ENCODE results near the gene CDK19. TPM values are rescaled to one million over a fixed set of nuclear protein-coding genes. Genes with fewer than 3 reads are reported as not detected.

CDK19 gene
- total RNA-seq, 1 donor = 15.6 TPM

DNA sequence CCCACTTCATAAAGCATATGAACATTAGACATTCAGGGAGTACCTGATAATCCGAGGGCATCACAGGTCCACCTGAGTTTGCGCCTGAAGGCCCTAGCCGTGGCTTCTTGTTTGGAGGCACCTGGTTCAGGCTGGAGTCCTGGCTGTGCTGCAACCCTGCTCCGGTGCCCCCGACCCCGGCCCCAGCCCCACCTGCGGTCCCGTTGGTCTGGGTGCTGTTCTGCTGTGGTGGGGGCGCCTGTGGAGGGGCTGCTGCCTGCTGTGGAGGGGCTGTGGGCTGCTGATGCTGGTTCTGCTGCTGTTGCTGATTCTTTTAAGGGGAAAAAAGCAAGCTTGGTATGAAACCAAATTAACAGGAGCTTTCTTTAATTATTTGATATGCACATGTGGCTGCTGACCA, 194.2 kb downstream of the CDK19 start:
- H3K79me2 ChIP-seq (ENCODE audit: insufficient read depth, low read length) = no peaks in the 10 kb centered on the region
- DNase-seq (ENCODE audit: insufficient read length, low spot score, missing footprints) = no peak
- no peak overlapping the region for H3K4me3 ChIP-seq (ENCODE audit: insufficient read depth, low read length)
- H3K27me3 ChIP-seq (ENCODE audit: insufficient read depth, low read length) = no peaks in the 10 kb centered on the region
- no peak overlapping the region for H2AFZ ChIP-seq (ENCODE audit: low read length)
- H3K9me3 ChIP-seq (ENCODE audit: low read depth, low read length) = no peaks in the 10 kb centered on the region
- no peak overlapping the region for H3K4me2 ChIP-seq (ENCODE audit: insufficient read depth, low read length)
- no peaks in the 10 kb centered on the region for H3K36me3 ChIP-seq (ENCODE audit: insufficient read depth, low read length)
- no peak overlapping the region for H3K27ac ChIP-seq (ENCODE audit: low read depth, low read length)
- no peak for TF ChIP-seq CTCF (IDR thresholded peaks at IDR 0.05; ENCODE audit: extremely low read depth, low read depth, low read length)
- no peaks in the 10 kb centered on the region for H4K20me1 ChIP-seq (ENCODE audit: insufficient read depth, low read length)
- peaks cover 6% of the 10 kb centered on the region for H3K4me1 ChIP-seq (ENCODE audit: insufficient read depth, low read length)

GRCh38 chr6:110620065-110620464, 195.2 kb downstream of the CDK19 start:
- H3K4me3 ChIP-seq (ENCODE audit: insufficient read depth, low read length) = no peak overlapping the region
- H3K4me2 ChIP-seq (ENCODE audit: insufficient read depth, low read length) = no peak overlapping the region
- H3K27me3 ChIP-seq (ENCODE audit: insufficient read depth, low read length) = no peaks in the 10 kb centered on the region
- no peaks in the 10 kb centered on the region for H3K36me3 ChIP-seq (ENCODE audit: insufficient read depth, low read length)
- no peak for TF ChIP-seq CTCF (IDR thresholded peaks at IDR 0.05; ENCODE audit: extremely low read depth, low read depth, low read length)
- DNase-seq (ENCODE audit: insufficient read length, low spot score, missing footprints) = no peak
- H2AFZ ChIP-seq (ENCODE audit: low read length) = no peak overlapping the region
- no peaks in the 10 kb centered on the region for H3K4me1 ChIP-seq (ENCODE audit: insufficient read depth, low read length)
- H3K79me2 ChIP-seq (ENCODE audit: insufficient read depth, low read length) = no peaks in the 10 kb centered on the region
- no peaks in the 10 kb centered on the region for H3K9me3 ChIP-seq (ENCODE audit: low read depth, low read length)
- H3K27ac ChIP-seq (ENCODE audit: low read depth, low read length) = no peak overlapping the region
- H4K20me1 ChIP-seq (ENCODE audit: insufficient read depth, low read length) = no peaks in the 10 kb centered on the region

GRCh38 chr6:110619275-110619908, 195.9 kb downstream of the CDK19 start:
- Histone ChIP-seq H2AFZ (ENCODE audit: low read length) (no peak overlapping the region), H3K4me3 (ENCODE audit: insufficient read depth, low read length) (no peak overlapping the region), H3K4me1 (ENCODE audit: insufficient read depth, low read length) (no peaks in the 10 kb centered on the region), H3K27ac (ENCODE audit: low read depth, low read length) (no peak overlapping the region), H3K27me3 (ENCODE audit: insufficient read depth, low read length) (no peaks in the 10 kb centered on the region), H4K20me1 (ENCODE audit: insufficient read depth, low read length) (no peaks in the 10 kb centered on the region), H3K9me3 (ENCODE audit: low read depth, low read length) (no peaks in the 10 kb centered on the region), H3K79me2 (ENCODE audit: insufficient read depth, low read length) (no peaks in the 10 kb centered on the region), H3K4me2 (ENCODE audit: insufficient read depth, low read length) (no peak overlapping the region), H3K36me3 (ENCODE audit: insufficient read depth, low read length) (no peaks in the 10 kb centered on the region)
- DNase-seq (ENCODE audit: insufficient read length, low spot score, missing footprints) = no peak
- TF ChIP-seq CTCF (IDR thresholded peaks at IDR 0.05; ENCODE audit: extremely low read depth, low read depth, low read length) = no peak

GRCh38 chr6:110618591-110619267, 196.5 kb downstream of the CDK19 start:
- Histone ChIP-seq H3K36me3 (ENCODE audit: insufficient read depth, low read length) (no peaks in the 10 kb centered on the region), H3K79me2 (ENCODE audit: insufficient read depth, low read length) (no peaks in the 10 kb centered on the region), H3K4me3 (ENCODE audit: insufficient read depth, low read length) (no peak overlapping the region), H3K9me3 (ENCODE audit: low read depth, low read length) (no peaks in the 10 kb centered on the region), H3K27me3 (ENCODE audit: insufficient read depth, low read length) (no peaks in the 10 kb centered on the region), H3K4me2 (ENCODE audit: insufficient read depth, low read length) (peak overlapping the region; percentile 24), H3K4me1 (ENCODE audit: insufficient read depth, low read length) (no peaks in the 10 kb centered on the region), H3K27ac (ENCODE audit: low read depth, low read length) (no peak overlapping the region), H2AFZ (ENCODE audit: low read length) (peak overlapping the region; percentile 66), H4K20me1 (ENCODE audit: insufficient read depth, low read length) (no peaks in the 10 kb centered on the region)
- no peak for DNase-seq (ENCODE audit: insufficient read length, low spot score, missing footprints)
- TF ChIP-seq CTCF (IDR thresholded peaks at IDR 0.05; ENCODE audit: extremely low read depth, low read depth, low read length) = peak; percentile 41
